NCI-H345 (cell line): ENCODE results near the gene CCDC69.

ENCODE experiments used
- DNase-seq: peaks from one replicate; lab custom pipeline; 2025; lab: John Stamatoyannopoulos, UW

CCDC69 gene

GRCh38 chr5:151159649-151160373, 64.1 kb downstream of the CCDC69 start:
- no peak for DNase-seq

GRCh38 chr5:151158287-151158661, 65.6 kb downstream of the CCDC69 start:
- DNase-seq, result no peak

- DNase-seq, result peak; percentile 40
Measured at GRCh38 chr5:151157426-151158286, 66.2 kb downstream of the CCDC69 start, which contains the start of gene ANXA6. ANXA6 (minus strand) TSS chr5:151157779; CDS start chr5:151147901, 9,878 bp downstream.

GRCh38 chr5:151156507-151157420, 67.1 kb downstream of the CCDC69 start:
- no peak for DNase-seq

- peak; percentile 31 for DNase-seq
Measured at GRCh38 chr5:151155775-151156506, 68.0 kb downstream of the CCDC69 start.

- no peak for DNase-seq
Measured at GRCh38 chr5:151154931-151155774, 68.7 kb downstream of the CCDC69 start.

- DNase-seq, result no peak
Measured at GRCh38 chr5:151153766-151154272, 70.1 kb downstream of the CCDC69 start.

GRCh38 chr5:151153300-151153699, 70.6 kb downstream of the CCDC69 start:
- DNase-seq, result no peak

GRCh38 chr5:151151793-151152192, 72.1 kb downstream of the CCDC69 start:
- DNase-seq, result no peak

GRCh38 chr5:151151263-151151660, 72.6 kb downstream of the CCDC69 start:
- no peak for DNase-seq

GRCh38 chr5:151150471-151151262, 73.2 kb downstream of the CCDC69 start:
- peak; percentile 23 for DNase-seq

- no peak for DNase-seq
Measured at GRCh38 chr5:151148583-151148982, 75.3 kb downstream of the CCDC69 start.

GRCh38 chr5:151147033-151147432, 76.9 kb downstream of the CCDC69 start:
- no peak for DNase-seq

- DNase-seq, result no peak
Measured at GRCh38 chr5:151146061-151146460, 77.8 kb downstream of the CCDC69 start.

GRCh38 chr5:151144922-151145321, 79.0 kb downstream of the CCDC69 start:
- DNase-seq, result no peak

- no peak for DNase-seq
Measured at GRCh38 chr5:151144275-151144674, 79.6 kb downstream of the CCDC69 start.

- no peak for DNase-seq
Measured at GRCh38 chr5:151143645-151144044, 80.2 kb downstream of the CCDC69 start.

- no peak for DNase-seq
Measured at GRCh38 chr5:151142933-151143332, 81.0 kb downstream of the CCDC69 start.

GRCh38 chr5:151141535-151141934, 82.4 kb downstream of the CCDC69 start:
- no peak for DNase-seq
